ENCODE data around the gene IDI2. TPM values are rescaled to one million over a fixed set of nuclear protein-coding genes. Genes with fewer than 3 reads are reported as not detected.

Gene IDI2
- total RNA-seq, 1 donor from 2014 or later = not detected

GRCh38 chr10:990808-991207 is 34.9 kb downstream of the IDI2 start:
- TF ChIP-seq CTCF (conservative IDR thresholded peaks at IDR 0.05; ENCODE audit: low read depth, low read length) = no peak
- no peak overlapping the region for H3K4me3 ChIP-seq (ENCODE audit: low read depth, low read length)
- DNase-seq (ENCODE audit: low read depth) = no peak

GRCh38 chr10:988667-989545 is 36.8 kb downstream of the IDI2 start:
- peak overlapping the region; percentile 99 for H3K4me3 ChIP-seq (ENCODE audit: low read depth, low read length)
- no peak for DNase-seq (ENCODE audit: low read depth)
- TF ChIP-seq CTCF (conservative IDR thresholded peaks at IDR 0.05; ENCODE audit: low read depth, low read length) = no peak

- H3K4me3 ChIP-seq (ENCODE audit: low read depth, low read length) = peak within 1 kb of the TSS; percentile 99
- TF ChIP-seq CTCF (conservative IDR thresholded peaks at IDR 0.05; ENCODE audit: low read depth, low read length) = no peak
- peak; percentile 68 for DNase-seq (ENCODE audit: low read depth)
Observed at GRCh38 chr10:987870-988666, 37.6 kb downstream of the IDI2 start, which contains the start of gene GTPBP4. GTPBP4 (plus strand) TSS chr10:988434; CDS start chr10:988480, 46 bp downstream.

- H3K4me3 ChIP-seq (ENCODE audit: low read depth, low read length) = peak overlapping the region; percentile 99
- TF ChIP-seq CTCF (conservative IDR thresholded peaks at IDR 0.05; ENCODE audit: low read depth, low read length) = no peak
- no peak for DNase-seq (ENCODE audit: low read depth)
Observed at GRCh38 chr10:987620-987869, 38.1 kb downstream of the IDI2 start.

GRCh38 chr10:986881-987619 is 38.6 kb downstream of the IDI2 start:
- H3K4me3 ChIP-seq (ENCODE audit: low read depth, low read length) = peak overlapping the region; percentile 99
- TF ChIP-seq CTCF (conservative IDR thresholded peaks at IDR 0.05; ENCODE audit: low read depth, low read length) = no peak
- DNase-seq (ENCODE audit: low read depth) = no peak

- no peak overlapping the region for H3K4me3 ChIP-seq (ENCODE audit: low read depth, low read length)
- no peak for TF ChIP-seq CTCF (conservative IDR thresholded peaks at IDR 0.05; ENCODE audit: low read depth, low read length)
- no peak for DNase-seq (ENCODE audit: low read depth)
Observed at GRCh38 chr10:986137-986825, 39.4 kb downstream of the IDI2 start.

Data from epithelial cell of proximal tubule (primary cell).